Skin epidermis (tissue), 12 donors: ENCODE data around the gene HOXC6.

ENCODE experiments used
- H3K27ac ChIP-seq, 21 experiments: fragments of 200-600 bp; sonication (generic) in 11 of 21; one replicate each; pipeline ENCODE4 v1.5.0; 2020; ENCODE audit warnings: mild to moderate bottlenecking in 3 of 21, inconsistent platforms in 2 of 21, moderate library complexity in 2 of 21
- H3K4me3 ChIP-seq, 7 experiments: fragments of 200-600 bp; sonication (generic) in 2 of 7; one replicate each; pipeline ENCODE4 v1.5.0; 2020; ENCODE audit warnings: inconsistent platforms in 2 of 7, mild to moderate bottlenecking in 2 of 7, moderate library complexity in 1 of 7

The HOXC6 gene

GRCh38 chr12:54045401-54045800 lies 17.2 kb downstream of the HOXC6 start:
- Histone ChIP-seq H3K27ac (no peak overlapping the region), H3K4me3 (no peak overlapping the region)

GRCh38 chr12:54045868-54046521 lies 17.8 kb downstream of the HOXC6 start:
- Histone ChIP-seq H3K27ac (peak overlapping the region in 3 of 21 experiments; percentile 7 to 49 (median 10)), H3K4me3 (no peak overlapping the region)

- Histone ChIP-seq H3K4me3 (peak overlapping the region in 1 of 7 experiments; percentile 16), H3K27ac (peak overlapping the region in 3 of 21 experiments; percentile 18 to 60 (median 49))
These were observed 18.5 kb downstream of the HOXC6 start for GRCh38 chr12:54046809-54047159.

- Histone ChIP-seq H3K4me3 (peak overlapping the region in 1 of 7 experiments; percentile 16), H3K27ac (peak overlapping the region in 3 of 21 experiments; percentile 18 to 60 (median 49))
These were observed 19.1 kb downstream of the HOXC6 start for GRCh38 chr12:54047160-54047963.

- no peak overlapping the region for H3K4me3 ChIP-seq
- H3K27ac ChIP-seq, result peak overlapping the region in 3 of 21 experiments; percentile 18 to 60 (median 36)
These were observed 19.7 kb downstream of the HOXC6 start for GRCh38 chr12:54047964-54048303.

GRCh38 chr12:54048406-54049093 lies 20.3 kb downstream of the HOXC6 start:
- Histone ChIP-seq H3K4me3 (no peak overlapping the region), H3K27ac (peak overlapping the region in 3 of 21 experiments; percentile 18 to 60 (median 36))

GRCh38 chr12:54049108-54049507 lies 20.9 kb downstream of the HOXC6 start:
- peak overlapping the region in 1 of 21 experiments; percentile 39 for H3K27ac ChIP-seq
- H3K4me3 ChIP-seq, result no peak overlapping the region

GRCh38 chr12:54050482-54050810 lies 22.2 kb downstream of the HOXC6 start:
- Histone ChIP-seq H3K4me3 (no peak overlapping the region), H3K27ac (peak overlapping the region in 1 of 21 experiments; percentile 39)

GRCh38 chr12:54051026-54051842 lies 23.0 kb downstream of the HOXC6 start:
- Histone ChIP-seq H3K4me3 (no peak overlapping the region), H3K27ac (peak overlapping the region in 7 of 21 experiments; percentile 6 to 86 (median 35))

GRCh38 chr12:54051874-54052437 lies 23.7 kb downstream of the HOXC6 start:
- H3K27ac ChIP-seq, result peak overlapping the region in 7 of 21 experiments; percentile 28 to 86 (median 55)

GRCh38 chr12:54052438-54053002 lies 24.3 kb downstream of the HOXC6 start:
- peak overlapping the region in 12 of 21 experiments; percentile 12 to 86 (median 62) for H3K27ac ChIP-seq
- peak overlapping the region in 2 of 7 experiments; percentile 42 to 45 for H3K4me3 ChIP-seq

More at GRCh38 chr12:54051874-54052437, 23.7 kb downstream of the HOXC6 start:
- H3K4me3 ChIP-seq, result no peak overlapping the region

GRCh38 chr12:54053003-54053750 lies 24.9 kb downstream of the HOXC6 start:
- peak overlapping the region; percentile 33 to 54 (median 42) for H3K4me3 ChIP-seq
- H3K27ac ChIP-seq, result peak overlapping the region in 16 of 21 experiments; percentile 9 to 86 (median 52)

- Histone ChIP-seq H3K27ac (peak within 1 kb of the TSS in 16 of 21 experiments; percentile 9 to 86 (median 52)), H3K4me3 (peak within 1 kb of the TSS; percentile 33 to 54 (median 42))
These were observed 25.8 kb downstream of the HOXC6 start, which contains the start of gene HOXC4 for GRCh38 chr12:54053751-54054741. TSS of gene HOXC4 (plus strand) at chr12:54053835. CDS start at chr12:54053923, 88 bp downstream.

GRCh38 chr12:54054742-54055194 lies 26.5 kb downstream of the HOXC6 start:
- Histone ChIP-seq H3K27ac (peak overlapping the region in 4 of 21 experiments; percentile 6 to 85 (median 64)), H3K4me3 (peak overlapping the region in 5 of 7 experiments; percentile 35 to 54 (median 45))

- Histone ChIP-seq H3K4me3 (no peak overlapping the region), H3K27ac (peak overlapping the region in 1 of 21 experiments; percentile 3)
These were observed 27.3 kb downstream of the HOXC6 start for GRCh38 chr12:54055552-54055951.

GRCh38 chr12:54056110-54056509 lies 27.9 kb downstream of the HOXC6 start:
- H3K27ac ChIP-seq, result peak overlapping the region in 1 of 21 experiments; percentile 3
- H3K4me3 ChIP-seq, result no peak overlapping the region
